Measurements from ENCODE around the gene MAPK8IP1.

Gene MAPK8IP1

DNA sequence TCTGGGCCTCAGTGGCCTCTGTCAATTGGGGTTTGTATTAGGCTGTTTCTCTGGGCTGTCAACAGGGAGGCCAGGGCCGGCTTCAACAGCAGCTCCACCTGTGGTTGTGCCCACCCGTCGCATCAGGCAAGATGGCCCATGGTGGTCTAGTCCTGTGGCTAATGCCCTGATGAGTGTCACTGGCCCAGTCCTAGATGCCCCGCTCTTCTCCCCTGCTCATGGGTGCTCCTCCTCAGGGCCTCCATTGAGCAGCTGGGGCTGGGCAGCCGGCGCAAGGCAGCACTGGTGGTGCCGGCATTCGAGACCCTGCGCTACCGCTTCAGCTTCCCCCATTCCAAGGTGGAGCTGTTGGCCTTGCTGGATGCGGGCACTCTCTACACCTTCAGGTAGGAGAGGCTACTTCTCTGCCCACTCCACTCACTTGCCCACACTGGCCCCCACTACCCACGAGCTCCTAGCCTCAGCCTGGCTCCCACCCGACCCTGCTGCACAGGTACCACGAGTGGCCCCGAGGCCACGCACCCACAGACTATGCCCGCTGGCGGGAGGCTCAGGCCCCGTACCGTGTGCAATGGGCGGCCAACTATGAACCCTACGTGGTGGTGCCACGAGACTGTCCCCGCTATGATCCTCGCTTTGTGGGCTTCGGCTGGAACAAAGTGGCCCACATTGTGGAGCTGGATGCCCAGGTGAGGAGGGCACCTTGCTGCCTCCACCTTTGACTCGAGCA lies 42.4 kb downstream of the MAPK8IP1 start:
- FAIRE-seq: no peak

DNA sequence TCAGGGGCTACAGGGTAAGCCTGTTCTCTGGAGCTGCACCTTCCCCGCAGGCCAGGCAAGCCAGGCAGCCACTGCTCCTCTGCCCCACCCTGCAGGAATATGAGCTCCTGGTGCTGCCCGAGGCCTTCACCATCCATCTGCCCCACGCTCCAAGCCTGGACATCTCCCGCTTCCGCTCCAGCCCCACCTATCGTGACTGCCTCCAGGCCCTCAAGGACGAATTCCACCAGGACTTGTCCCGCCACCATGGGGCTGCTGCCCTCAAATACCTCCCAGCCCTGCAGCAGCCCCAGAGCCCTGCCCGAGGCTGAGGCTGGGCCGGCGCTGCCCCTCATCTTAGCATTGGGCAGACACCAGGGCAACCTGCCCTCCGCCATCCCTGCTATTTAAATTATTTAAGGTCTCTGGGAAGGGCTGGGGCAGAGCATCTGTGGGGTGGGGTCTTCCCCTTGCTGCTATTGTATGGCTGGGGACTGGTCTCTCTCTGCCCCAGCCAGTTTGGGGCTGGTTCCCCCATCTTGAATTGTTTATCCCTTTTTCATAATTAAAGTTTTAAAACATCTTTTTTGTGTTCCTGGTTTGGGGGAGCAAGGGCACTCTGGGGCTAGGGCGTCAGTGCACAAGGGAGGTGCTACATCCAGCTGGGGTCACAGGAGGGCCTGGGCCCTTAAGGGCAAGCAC lies 43.2 kb downstream of the MAPK8IP1 start:
- FAIRE-seq: no peak

DNA sequence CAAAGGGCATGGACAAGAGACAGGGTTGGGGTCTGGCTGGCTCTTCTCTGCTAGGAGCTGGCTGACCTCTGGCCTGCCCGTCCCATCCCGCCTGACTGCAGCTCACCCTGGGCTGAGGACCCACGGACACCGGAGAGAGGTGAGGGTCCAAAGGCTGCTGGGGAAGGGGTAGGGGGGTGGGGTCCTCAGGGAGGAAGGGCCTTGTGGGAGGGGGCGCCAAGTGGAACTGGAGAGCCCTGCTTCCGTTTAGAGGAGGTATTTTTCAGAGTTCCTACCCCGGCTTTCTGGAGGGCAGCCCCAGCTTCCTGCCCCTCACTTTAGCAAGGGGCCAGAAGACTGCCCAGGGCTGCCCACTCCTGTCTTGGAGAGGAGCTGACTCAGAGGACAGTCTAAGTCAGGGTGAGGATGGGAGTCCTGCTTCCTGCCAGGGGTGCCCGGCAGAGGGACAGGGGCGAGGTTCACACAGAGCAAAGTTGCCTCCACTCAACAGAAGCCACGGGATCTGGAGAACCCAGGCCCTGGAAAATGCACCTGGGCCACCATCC lies 44.1 kb downstream of the MAPK8IP1 start:
- FAIRE-seq: no peak

DNA sequence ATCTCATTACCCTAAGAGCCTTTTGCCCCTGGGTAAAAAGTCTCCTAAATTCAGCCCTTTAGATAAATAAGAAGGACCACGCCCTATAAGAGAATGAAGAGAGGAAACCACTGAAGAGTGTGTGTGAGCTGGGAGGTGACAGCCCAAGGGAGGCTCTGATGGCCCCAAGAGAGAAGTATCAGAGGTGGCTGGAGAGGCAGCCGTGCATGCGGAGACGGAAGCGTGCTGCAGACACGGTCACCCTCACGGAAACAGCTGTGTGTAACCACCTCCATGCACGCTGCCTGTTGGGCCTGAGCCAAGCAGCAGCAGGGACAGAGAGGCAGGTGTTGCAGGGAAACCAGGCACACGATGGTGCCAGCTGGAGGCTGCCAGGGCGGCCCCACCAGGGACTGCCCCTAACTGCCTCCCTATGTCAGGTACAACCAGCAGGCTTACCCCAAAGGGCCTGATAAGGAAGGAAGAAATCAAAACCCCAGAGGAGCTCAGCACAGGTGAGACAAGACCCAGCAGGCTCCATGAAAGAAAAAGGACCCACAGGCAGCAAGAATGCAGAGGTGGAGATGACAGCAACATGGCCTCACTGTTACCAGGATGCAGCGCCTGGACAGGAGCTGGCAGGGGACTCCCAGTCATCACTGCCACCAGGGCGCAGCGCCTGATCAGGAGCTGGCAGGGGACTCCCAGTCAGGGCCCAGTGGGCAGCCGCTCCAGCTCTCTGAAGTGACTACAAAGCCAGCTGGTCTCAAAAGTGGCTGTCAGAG lies 44.8 kb downstream of the MAPK8IP1 start:
- FAIRE-seq: no peak

DNA sequence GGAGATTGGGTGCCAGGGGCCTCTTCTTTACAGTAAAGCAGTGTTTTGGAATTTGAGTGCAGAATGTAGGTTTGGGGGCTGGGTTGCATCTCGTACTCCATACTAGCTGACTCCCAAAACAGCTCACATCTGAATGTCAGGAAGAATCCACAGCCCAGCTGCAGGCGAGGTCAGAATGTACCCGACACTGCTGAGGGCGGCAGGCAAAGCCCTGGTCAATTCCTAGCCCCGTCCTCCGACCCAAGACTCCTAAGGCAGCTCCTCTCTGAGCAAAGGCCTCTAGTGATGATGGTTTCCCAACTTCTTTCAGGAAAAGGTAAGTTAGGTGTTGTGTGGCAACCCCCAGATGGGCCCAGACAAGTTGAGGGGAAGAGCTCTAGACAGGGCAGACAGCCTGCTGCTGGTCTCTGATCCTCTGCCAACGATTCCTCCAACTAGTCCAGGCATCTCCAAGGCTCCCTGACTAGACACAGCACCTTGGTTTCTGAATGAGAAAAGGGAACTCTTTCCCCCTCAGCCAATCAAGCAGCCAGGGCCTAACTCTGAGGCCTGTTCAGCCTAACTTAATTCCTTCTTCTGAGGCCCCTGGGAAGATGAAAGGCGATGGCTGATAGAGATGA lies 45.6 kb downstream of the MAPK8IP1 start:
- FAIRE-seq: no peak

DNA sequence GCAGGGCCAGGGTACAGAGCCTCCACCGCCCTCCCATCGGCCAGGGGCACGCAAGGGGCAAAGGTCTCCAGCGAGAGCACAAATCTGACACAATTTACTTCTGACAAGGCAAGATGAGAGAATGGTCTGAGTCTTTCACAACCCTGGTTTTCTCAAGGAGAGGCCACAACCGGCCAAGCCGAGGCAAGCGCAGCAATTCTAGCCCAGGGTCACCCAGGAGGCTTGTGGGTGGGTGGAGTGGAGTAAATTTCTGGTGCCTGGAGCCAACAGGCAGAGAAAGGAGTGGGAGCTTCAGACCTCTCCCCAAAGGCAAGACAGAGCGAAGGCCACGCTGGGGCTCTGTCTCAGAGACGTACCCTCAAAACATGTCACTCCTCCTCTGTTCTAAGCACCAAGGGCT lies 46.3 kb downstream of the MAPK8IP1 start:
- FAIRE-seq: no peak

DNA sequence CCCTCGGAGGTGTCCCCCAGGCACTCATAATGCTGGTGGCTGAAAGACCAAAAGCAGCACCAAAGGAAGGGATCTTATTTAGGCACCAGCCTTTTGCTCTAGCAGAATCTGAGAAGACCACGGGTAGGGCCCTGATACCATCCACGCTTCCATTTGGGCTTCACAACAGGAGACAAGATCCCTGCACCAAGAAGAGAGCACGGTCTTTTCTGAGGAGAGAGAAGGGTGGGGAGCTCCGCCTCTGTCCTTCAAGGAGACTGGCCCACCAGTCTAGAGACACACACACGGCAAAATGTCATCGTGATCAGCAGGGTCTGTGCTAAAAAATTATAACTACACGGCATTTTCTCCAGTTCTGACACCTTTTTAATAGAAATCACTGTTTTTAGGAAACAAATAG lies 46.8 kb downstream of the MAPK8IP1 start:
- no peak for FAIRE-seq

DNA sequence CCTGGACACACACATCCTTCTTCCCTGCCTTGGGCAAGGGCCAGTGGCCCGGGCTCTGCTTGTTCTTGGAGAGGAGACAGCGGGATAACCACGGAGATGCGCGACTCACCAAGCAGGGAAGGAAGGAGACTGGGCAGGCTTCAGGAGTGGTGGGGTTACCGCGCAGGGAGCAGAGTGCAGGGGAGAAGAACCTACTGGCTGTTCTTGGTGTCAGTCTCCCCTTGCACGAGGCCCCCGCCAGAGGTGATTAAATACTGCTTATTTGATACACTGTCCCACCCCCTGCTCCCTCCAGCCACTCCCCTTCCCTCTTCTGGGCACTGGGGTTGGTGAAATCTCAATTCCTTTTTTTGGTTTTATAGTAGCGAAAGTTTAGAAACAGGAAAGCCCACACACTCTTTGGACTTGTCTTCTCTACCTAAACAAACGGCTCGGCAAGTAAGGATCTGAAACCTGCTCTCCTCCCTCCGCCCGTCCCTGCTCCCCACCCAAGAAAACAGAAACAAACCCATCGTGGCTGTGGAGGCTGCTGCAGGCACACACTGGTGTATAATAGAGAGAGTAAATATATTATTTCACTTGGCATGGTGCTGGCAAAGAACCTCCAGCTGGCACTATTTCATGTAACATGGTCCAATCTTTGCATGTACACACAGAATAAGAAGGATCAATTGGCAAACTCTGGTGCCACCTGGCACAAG lies 47.8 kb downstream of the MAPK8IP1 start:
- FAIRE-seq: no peak

DNA sequence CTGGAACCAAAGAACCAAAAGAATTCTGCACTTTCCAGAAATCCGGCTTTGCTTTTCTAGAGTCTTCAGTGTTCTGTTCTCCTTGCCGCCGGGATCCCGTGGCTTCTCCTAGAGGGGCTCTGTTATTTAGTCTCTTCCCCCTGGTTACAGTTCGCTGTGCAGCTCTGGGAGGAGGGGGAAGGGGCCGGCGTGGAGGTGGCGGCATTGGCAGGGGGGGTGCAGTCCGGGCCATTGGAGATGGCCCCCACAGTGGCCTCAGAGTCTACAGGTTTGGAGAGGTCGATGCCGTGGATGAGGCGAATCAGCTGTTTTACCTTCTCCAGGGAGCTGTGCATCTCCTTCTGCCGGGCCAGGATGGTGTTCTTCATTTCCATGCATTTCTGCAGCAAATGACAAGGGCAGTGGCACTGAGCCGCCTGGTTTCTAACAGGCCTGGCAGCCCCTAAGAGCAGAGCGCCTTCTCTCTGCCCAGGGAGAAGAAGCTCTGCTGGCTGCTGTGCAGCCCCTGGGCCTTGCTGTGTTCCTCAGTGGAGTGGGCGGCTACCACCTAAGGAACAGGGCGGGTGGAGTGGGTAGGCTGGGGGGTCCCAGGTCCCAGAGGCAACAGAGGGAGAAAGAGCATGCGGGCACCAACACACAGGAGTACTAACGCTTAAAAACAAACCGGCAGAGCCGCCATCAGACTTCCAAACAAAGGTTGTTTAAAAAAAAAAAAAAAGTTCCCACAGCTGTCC lies 48.6 kb downstream of the MAPK8IP1 start:
- no peak for FAIRE-seq

DNA sequence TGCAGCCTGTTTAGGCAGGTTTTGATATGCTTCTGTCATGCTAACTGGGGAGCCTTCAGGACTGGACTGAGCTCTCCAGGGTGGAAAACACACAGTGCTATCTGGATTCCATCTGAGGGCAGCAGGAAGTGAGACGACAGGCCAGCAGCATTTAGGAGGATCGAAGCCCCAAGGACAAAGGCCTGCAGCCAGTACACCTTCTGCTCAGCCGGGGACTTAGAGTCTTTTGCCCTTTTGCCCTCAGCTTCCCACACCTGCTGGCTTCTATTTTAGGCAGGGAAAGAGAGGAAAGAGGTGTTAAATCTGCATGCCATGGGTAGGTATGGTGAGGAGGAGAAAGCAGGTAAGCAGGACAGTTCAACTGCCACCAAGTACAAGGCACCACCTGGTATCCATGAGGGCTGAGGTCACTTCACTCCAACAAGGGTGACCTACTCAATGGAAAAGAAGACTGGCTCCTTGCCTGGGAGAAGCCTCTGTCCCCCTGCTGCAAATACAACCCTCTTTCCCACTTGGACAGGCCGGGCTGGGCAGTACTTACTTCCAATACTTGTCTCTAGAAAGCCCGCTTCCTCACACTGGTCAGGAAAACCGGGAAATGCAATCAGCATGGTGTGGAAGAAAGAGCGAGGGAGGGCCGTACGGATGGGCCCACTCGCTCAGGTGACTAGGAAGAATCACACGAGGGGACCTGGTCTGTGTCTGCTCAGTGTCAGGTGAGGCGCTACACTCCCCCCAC lies 49.3 kb downstream of the MAPK8IP1 start:
- FAIRE-seq: no peak

DNA sequence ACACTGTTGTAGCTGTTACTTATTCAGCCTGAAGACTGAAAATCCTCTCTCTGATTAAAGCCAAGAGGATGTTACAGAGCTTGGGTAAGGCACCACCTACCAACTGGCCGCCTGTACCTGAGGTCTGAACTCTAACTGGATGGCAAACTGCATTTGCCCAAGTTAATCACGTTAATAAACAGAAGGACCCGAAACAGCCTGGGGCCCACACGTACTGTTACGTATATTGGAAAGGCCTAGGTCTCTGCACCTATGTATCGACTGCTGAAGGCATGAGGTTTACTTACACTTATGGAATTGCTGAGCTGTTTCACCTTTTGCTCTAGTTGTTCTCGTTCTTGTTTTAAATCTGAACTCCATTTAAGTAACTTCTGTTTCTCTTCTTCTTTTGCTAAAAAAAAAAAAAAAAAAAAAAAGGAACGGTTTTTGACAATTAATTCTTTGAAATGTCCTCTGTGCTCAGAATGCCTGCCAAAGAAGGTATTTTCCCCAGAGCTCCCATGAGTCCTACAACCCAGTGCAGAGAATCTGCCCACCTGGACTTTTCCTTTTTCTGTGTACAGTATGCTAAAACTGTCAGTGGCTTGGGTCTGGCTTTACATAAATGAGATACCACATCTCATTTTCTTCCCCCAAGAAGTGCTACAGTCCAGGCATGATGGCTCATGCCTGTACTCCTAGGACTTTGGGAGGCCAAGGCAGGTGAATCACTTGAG lies 50.1 kb downstream of the MAPK8IP1 start:
- FAIRE-seq: no peak

DNA sequence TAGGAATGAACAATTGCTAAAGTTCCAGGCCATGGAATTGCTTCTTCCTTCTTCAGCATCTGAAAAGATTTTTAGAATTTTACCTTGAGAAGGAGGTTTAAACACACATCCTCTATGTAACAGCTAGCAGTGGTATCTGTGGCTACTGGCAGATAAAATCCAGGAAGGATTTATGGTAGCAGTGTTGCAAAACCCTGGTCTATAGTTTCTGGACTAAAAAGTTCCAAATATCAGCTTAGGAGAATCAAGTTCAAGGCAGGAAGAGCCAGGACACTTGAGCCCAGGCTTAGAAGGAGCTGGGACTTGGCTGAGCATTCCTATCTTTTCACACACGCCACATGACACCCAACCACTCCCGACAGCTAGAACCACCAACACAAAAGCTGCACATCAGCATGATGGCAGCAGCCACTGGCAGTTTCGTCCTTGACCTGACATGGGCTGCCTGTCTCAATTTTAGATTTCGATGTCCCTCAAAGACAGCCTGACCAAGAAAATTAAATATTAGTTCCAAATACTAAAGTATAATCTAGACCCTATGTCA lies 51.1 kb downstream of the MAPK8IP1 start:
- FAIRE-seq: no peak

DNA sequence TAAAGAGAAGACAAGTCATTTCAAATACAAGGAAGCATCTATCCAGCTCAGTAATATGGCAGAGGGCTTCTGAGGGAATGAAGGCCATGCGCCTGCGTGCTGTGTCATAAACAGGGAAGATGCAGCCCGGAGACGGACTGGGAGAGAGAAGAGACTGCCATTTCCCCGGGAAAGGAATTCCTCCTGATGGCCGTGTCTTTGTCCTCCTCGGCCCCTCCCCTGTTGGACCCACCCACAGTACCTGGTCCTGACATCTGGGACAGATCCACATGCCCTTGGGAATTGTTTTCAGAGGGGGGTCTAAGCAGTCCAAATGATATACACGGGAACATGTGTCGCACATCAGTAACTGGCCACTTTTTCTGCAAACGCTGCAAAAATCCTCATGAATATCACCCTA lies 52.5 kb downstream of the MAPK8IP1 start:
- FAIRE-seq: no peak

DNA sequence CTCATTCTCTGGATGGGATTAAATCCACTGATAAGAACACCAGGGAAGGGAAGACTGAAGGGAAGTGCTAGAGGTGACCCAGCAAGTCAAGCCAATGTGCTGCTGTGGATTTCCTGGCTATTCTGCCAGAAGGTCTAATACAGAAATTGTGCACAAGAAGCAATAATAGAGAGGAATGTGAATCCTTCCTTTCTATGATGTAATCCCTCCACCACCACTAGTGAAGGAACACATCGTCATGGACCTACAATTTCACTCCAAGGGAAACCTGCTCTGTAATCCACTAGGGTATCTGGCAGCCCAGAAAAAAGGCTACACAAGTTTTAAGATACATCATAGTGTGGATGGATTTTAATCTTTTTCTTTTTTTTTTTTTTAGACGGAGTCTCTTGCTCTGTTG lies 54.4 kb downstream of the MAPK8IP1 start:
- no peak for FAIRE-seq

DNA sequence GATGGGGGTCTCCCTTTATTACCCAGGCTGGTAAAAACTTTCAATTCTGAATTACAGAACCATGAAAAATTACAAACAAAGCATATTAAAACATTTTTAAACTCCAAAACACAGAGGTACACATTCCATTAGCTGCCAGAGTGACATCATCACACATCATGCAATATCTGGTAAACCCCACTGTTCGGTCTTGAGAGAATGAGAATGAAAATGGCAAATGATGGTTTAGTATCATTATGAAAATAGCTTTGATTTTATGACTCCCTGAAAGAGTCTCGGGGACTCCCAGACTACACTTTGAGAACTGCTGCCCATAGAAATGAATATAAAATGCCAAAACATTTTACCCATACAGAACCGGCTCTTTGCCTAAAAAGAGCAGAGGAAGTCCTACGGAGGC lies 55.8 kb downstream of the MAPK8IP1 start:
- FAIRE-seq: no peak

DNA sequence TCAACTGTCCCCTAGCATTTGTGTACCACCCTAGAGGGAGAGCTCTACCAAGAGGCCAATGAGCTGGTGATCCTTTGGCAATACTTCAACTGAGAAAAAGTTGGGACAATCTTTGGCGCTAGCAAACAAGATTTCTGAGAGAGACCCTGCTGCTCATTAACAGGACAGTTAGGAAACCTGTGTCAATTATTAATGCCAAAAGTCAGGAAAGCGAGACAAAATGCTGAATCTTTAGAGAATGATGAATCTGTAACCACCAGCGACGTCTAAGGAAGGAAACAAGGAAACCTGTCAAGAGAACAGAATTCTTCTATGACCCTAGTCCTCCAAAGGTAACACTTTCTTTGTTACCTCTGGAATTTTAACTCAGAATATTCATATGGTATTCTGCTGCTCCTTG lies 56.9 kb downstream of the MAPK8IP1 start:
- no peak for FAIRE-seq

DNA sequence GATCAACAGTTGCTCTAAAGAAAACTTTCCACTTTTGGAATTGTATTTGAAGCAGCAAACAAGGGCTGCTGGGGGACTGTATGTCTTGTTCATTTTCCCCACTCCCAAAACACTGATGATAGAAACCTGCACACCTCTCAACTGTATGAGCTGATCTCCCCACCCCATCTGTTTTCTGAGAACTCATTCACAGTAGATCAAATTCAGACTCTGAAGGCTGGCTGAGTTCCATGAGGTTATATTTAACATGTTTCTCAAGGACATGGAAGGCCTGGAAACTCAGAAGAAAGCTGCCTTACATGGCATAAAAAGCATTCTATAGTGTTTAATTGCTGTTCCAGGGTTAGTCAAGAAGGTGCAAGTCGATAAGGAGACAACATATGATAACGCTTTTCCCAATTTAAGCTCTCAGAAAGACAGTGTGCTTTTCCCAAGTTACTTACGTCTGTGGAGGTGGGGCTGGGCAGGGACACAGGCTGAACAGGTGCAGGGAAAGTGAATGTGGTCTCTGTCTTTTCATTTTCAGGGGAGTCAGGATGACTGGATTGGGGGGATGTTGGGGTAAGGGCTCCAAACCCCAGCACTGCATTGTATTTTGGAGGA lies 60.0 kb downstream of the MAPK8IP1 start:
- no peak for FAIRE-seq

DNA sequence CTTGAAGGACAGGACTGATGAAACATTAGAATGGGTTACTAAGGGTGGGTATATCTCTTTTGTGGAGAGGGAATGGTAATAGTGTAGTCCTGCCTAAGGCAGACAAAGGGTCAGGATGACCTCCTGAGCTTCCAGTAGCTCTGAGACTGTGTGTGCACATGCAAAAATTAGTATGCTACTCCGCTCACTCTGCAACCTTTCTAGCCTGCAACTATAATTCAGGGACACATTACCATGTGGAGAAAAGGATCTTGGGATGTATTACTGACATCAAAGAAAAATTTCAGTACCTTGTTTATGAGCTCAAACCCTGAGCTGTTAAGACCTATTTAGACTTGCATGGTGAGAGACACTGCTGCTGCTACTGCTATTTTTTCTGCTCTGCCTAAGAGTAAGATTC lies 62.4 kb downstream of the MAPK8IP1 start:
- FAIRE-seq: no peak

DNA sequence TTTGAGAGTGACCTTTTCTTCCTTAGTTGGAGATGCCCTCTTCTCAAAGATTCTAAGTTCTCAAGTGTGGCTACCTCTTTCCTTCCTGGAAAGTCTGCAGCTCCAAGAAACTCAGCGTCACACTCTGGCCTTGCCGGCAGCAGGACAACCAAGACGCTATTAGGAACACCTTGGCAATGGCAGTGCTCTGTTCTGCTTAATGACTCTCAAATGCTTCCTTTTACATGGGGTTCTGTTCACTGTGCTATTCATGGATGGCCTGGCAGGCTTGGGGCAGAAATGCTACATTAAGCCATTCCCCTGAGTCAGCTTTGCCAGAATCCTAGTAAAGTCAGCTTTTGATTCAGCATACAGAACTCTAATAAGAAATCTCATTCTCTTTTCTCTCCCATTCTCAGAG lies 62.9 kb downstream of the MAPK8IP1 start:
- FAIRE-seq: no peak

DNA sequence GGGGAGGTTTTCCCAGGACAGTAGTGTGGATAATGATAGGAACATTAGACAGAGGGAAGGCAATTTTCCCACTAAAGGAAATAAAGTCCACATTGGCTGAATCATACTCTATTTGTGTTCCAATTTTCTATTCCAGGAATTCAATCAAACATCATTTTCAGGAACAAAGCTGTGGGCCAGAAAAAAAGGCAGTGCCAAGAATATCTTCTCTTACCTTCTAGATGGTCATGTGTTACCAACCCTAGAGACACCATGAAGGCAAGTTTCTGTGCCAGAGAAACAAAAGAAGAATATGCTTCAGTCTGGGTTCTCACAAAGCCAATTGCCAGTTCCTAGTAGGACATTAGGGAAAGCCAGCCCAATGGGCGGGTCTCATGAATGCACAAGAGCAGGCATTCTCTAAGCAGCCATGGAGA lies 64.5 kb downstream of the MAPK8IP1 start:
- FAIRE-seq: no peak
